Germinal center (tissue), 1 donor: ENCODE measurements around the gene SPACA4.
"Not testable (repeated sequence)": the region's sequence is repeated elsewhere in the genome, so short reads cannot be mapped to it uniquely, and the experiment has no call there.

Experiments
- DNase-seq: peaks from one replicate; pipeline ENCODE4 v3.0.0; 2012; ENCODE audit warnings: mixed read lengths, low spot score

The SPACA4 gene

GRCh38 chr19:48618916-48619691 lies 12.6 kb downstream of the SPACA4 start, which contains the start of the genes RPL18 and SPHK2:
Gene RPL18, minus strand, starts transcription at chr19:48619178. Its CDS starts 35 bp downstream, at chr19:48619143.
Gene SPHK2, plus strand, starts transcription at chr19:48619506. Its CDS starts 1,009 bp downstream, at chr19:48620515.
- DNase-seq: peak; percentile 97

DNA sequence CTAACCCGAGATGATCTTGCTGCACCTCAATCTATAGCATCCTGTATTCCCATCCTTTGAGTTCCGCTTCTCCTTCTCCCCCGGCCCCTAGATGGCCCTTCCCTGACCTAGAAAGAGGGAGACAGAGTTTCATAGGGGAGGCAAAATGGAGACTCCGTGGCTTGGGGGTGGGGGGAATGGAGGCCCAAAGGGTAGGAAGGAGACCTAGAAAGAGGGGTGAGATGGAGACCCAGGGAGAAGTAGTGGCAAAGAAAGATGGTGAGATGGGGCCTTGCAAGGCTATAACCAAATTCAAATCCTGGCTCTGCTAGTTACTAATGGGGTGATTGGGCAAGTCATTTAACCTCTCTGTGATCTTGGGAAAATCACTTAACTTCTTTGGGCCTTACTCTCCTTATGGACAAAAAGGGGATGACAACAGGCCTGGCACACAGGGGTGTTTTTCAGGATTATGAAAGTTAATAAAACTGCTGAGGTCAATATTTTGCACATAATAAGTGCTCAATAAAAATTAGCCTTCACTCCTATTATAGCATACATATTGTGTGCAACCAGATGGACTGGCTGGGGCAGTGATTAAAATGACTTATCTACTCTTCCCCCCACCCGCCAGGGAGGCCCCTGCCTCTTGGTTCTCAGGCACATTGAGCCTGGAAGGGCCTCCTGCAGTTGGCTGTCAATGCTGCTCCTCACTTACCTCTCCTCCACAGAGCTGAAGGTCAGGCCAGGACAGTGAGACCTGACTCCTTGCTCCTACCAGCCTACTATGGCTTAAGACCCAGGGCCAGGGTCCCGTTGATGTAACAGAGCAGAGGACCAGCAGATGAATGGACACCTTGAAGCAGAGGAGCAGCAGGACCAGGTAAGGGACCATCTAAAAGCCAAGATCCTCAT lies 13.4 kb downstream of the SPACA4 start:
- no peak for DNase-seq

GRCh38 chr19:48623556-48624066 lies 17.1 kb downstream of the SPACA4 start:
- no peak for DNase-seq

GRCh38 chr19:48624067-48624594 lies 17.6 kb downstream of the SPACA4 start:
- peak; percentile 93 for DNase-seq

DNA sequence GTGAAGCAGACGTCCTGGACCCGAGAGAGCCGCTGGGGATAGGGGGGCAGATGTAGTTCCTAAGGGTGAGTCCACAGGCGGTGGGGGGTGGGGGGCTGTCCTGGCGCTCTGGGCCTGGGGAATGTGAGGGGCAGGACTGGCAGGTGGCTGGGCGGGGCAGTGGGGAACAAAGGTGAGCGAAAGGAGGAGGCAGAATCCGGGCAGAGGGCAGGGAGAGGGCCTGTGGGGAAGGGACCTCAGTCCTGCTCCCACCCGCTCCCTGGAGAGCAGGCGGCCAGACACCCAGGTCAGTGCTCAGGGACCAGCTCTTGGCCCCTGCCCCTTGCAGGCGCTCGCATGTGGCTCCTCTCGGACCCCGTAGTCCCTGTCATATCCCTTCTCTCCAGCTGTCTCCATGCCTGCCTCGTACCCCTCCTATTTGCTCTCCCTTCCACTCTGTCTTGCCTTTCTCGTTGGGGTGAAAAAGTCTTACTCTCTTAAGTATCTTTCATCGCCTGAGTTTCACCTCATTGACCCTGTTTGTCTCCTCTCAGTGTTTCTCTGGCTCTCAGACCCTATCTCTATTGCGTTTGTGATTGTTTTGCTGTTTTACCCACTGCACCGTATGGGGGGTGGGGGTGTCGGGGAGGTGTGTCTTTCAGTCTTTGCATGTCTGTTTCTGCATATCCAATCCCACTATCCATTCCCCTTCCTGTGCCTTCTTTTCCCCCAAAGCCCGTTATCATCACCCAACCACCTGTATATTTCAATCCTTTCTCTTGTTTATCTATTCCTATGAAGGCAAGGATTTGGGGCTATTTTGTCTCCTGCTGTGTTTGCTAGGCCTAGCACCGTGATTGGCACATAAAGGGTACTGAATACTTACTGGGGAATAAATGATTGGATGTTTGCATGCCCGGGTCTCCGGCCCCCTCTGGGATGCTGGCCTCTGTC lies 18.5 kb downstream of the SPACA4 start:
- DNase-seq: no peak

GRCh38 chr19:48625891-48626327 lies 19.4 kb downstream of the SPACA4 start:
- no peak for DNase-seq

DNA sequence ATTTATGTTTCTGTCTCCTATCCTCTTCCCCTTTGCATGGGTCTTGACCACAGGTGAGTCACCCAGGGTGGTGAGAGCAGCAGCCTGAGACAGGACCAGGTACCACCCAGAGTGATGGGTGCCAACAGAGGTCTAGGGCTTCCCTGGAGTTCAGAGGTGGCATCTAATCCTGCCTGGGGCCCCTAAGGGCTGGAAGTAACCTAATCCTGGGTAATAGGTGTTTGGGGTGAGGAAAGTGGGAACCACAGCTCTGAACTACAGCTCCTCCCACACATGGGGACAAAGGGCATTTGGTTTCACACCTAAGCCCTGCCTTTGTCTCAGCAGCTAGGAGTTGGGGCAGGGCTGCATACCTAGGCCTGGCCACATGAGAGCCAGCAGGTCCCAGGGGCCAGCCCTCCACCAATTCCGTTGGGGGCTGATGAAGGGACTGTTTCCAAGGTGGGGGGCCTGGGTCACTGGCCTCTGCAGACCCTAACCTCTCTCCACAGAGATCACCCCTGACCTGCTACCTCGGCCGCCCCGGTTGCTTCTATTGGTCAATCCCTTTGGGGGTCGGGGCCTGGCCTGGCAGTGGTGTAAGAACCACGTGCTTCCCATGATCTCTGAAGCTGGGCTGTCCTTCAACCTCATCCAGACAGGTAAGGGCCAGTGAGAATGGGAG lies 20.8 kb downstream of the SPACA4 start:
- no peak for DNase-seq

DNA sequence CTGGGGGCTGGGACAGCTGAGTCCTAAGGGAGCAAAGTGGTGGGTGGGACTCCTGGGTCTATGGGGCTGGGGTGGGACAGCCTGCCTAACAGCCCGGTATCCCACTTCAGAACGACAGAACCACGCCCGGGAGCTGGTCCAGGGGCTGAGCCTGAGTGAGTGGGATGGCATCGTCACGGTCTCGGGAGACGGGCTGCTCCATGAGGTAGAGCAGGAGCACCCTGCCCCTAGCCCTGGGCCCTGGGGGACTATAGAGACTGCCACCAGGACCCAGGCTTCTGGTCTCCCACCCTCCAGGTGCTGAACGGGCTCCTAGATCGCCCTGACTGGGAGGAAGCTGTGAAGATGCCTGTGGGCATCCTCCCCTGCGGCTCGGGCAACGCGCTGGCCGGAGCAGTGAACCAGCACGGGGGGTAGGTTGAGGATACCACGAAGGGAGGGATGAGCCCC lies 21.3 kb downstream of the SPACA4 start:
- DNase-seq: no peak

DNA sequence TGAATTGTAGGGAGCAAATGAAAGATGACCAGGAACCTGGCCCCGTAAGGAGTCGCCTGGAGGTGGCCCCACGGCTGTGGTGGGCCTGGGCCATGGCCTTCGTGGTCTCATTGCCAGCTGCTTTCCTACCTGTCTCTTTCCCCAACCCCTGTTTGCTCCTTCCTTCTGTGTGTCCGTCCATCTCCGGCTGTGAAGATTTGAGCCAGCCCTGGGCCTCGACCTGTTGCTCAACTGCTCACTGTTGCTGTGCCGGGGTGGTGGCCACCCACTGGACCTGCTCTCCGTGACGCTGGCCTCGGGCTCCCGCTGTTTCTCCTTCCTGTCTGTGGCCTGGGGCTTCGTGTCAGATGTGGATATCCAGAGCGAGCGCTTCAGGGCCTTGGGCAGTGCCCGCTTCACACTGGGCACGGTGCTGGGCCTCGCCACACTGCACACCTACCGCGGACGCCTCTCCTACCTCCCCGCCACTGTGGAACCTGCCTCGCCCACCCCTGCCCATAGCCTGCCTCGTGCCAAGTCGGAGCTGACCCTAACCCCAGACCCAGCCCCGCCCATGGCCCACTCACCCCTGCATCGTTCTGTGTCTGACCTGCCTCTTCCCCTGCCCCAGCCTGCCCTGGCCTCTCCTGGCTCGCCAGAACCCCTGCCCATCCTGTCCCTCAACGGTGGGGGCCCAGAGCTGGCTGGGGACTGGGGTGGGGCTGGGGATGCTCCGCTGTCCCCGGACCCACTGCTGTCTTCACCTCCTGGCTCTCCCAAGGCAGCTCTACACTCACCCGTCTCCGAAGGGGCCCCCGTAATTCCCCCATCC lies 22.1 kb downstream of the SPACA4 start:
- no peak for DNase-seq

DNA sequence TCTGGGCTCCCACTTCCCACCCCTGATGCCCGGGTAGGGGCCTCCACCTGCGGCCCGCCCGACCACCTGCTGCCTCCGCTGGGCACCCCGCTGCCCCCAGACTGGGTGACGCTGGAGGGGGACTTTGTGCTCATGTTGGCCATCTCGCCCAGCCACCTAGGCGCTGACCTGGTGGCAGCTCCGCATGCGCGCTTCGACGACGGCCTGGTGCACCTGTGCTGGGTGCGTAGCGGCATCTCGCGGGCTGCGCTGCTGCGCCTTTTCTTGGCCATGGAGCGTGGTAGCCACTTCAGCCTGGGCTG lies 22.7 kb downstream of the SPACA4 start:
- DNase-seq: no peak

DNA sequence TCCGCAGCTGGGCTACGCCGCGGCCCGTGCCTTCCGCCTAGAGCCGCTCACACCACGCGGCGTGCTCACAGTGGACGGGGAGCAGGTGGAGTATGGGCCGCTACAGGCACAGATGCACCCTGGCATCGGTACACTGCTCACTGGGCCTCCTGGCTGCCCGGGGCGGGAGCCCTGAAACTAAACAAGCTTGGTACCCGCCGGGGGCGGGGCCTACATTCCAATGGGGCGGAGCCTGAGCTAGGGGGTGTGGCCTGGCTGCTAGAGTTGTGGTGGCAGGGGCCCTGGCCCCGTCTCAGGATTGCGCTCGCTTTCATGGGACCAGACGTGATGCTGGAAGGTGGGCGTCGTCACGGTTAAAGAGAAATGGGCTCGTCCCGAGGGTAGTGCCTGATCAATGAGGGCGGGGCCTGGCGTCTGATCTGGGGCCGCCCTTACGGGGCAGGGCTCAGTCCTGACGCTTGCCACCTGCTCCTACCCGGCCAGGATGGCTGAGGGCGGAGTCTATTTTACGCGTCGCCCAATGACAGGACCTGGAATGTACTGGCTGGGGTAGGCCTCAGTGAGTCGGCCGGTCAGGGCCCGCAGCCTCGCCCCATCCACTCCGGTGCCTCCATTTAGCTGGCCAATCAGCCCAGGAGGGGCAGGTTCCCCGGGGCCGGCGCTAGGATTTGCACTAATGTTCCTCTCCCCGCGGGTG lies 23.2 kb downstream of the SPACA4 start:
- no peak for DNase-seq

DNA sequence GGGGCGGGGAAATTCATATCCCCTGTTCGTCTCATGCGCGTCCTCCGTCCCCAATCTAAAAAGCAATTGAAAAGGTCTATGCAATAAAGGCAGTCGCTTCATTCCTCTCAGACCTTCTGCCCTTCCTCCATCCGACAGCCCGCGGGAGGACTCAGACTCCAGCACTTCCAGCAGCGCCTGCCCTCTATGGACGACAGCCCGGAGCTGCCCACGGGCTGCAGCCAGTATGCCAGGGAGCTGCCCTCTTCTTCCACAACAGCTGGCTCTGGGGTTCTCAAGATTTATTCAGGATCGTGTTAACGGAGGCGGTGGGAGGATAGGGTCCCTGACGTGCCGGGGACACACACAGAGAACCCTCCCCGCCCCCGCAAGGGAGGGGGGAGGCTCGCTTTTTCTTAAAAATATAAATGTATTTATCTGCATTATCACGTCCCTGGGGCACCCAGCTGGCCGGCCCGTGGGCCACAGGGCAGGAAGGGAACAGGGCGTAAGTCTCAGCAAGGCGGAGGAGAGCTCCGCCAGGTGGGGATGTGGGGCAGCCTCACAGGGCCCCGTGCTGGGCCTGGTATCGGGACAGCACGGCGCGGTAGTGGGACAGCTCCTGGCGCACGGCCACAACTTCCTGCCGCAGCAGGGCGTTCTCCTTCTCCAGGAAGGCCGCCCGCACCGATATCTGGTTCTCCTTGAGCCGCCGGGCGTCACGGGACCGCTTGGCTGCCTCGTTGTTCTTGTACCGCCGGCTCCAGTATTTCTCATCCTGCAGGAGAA lies 23.9 kb downstream of the SPACA4 start:
- no peak for DNase-seq

DNA sequence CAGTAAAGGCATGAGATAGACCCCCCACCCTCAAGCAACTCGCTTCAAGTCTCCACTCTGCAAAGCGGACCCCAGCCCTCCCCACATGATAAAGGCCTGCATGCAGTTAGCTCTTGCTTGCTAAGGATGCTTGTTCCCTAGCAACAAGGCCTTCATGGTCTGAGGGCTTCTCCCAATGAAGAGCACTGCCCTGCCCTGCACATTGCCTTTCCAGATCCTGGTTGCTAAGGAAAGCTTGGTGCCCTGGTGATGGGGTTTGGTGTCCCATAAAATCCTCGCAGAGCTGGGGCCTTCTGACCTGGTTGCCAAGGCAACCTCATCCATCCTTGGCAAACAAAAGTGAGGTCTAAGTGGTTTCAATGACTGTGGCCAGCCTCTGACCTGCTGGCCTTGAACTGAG lies 24.7 kb downstream of the SPACA4 start:
- DNase-seq: no peak

GRCh38 chr19:48632286-48632685 lies 25.7 kb downstream of the SPACA4 start:
- not testable (repeated sequence) for DNase-seq

- no peak for DNase-seq
These were observed 26.2 kb downstream of the SPACA4 start for GRCh38 chr19:48632692-48633147.

DNA sequence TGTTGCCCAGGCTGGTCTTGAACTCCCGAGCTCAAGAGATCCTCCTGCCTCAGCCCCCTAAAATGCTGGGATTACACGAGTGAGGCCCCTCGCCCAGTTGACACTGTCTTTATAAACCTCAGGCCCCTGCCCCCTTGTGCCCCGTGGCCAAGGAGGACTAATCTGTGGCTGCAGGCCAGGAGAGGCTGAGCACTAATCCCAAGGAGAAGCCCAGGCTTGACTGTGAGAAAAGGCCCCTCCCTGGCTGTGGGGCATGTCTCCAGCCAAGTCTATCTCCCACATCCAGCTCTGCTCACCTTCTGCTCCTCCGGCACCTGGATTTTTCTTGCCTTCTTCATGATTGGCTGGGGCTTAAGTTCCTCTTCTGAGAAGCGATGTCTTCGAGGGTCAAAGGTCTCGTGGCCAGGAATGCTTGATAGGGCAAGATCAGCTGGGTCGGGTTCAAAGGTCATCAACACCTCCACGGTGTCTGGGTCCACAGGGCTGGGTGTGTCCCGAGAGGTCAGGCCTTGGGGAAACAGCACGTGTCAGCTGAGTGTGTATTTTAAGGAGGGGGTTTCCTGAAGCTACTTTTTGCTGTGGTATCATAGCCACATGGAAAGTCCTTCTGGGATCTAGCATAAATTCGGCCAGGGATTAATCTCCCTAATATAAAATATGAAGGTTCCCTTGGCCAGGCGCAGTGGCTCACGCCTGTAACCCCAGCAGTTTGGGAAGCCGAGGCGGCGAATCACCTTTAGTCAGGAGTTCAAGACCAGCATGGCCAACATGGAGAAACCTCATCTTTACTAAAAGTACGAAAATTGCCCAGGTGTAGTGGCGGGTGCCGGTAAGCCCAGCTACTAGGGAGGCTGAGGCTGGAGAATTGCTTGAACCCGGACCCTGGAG lies 26.9 kb downstream of the SPACA4 start:
- DNase-seq: no peak

DNA sequence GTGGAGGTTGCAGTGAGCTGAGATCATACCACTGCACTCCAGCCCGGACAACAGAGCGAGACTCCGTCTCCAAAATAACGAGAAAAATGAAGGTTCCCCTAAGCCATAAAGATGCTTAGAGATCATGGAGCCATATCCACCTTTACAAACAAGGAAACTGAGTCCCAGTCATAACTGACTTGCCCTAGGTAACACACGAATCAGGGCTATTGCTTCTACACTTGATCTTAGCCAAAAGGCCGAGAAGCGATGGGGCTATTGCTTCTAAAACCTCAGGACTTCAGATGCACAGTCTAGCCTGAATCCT lies 27.4 kb downstream of the SPACA4 start:
- DNase-seq: no peak
